Sciatic nerve (tissue), 2 donors: ENCODE measurements around the gene BCKDHA. TPM values are rescaled to one million over a fixed set of nuclear protein-coding genes. Genes with fewer than 3 reads are reported as not detected.
"Not testable (repeated sequence)": the region's sequence is repeated elsewhere in the genome, so short reads cannot be mapped to it uniquely, and the experiment has no call there.

Experiments used
- ATAC-seq: fragments of 200-7000 bp; cut with Tn5 transposase; one replicate; pipeline ENCODE4 v1.9.1; 2020; ENCODE audit warnings: mild to moderate bottlenecking, moderate library complexity
- DNase-seq: peaks from one replicate; pipeline ENCODE4 v3.0.0-alpha.2; 2020; ENCODE audit warnings: low spot score
- intact Hi-C: fragments of 100-400 bp; cut with DNase I; formaldehyde crosslinking; loops from one replicate; pipeline ENCODE4 v1.14.2; 2022
- total RNA-seq: library from RNA; stranded (reverse); fragmentation: NEBNext Ultra II Directional; extraction: Animal tissue kit (Norgen Biotek cat#: 25700); gene quantifications from one replicate; pipeline ENCODE4 v1.2.1, GENCODE V29; 2021
- donor health status: DM: no; HTN: no; CAD: no.
- donor health status: DM: no; HTN: no; CAD: no.

Gene BCKDHA
- total RNA-seq, 1 donor from 2014 or later, result 24.2 TPM

- DNase-seq, result no peak
- intact Hi-C loops, result no loop called here
- ATAC-seq, result no peak
Observed at GRCh38 chr19:41436674-41436951, 39.0 kb downstream of the BCKDHA start.

- DNase-seq (peak; percentile 48), ATAC-seq (no peak)
- intact Hi-C loops, result no loop called here
Observed at GRCh38 chr19:41437944-41438574, 40.4 kb downstream of the BCKDHA start.

GRCh38 chr19:41439441-41440222, 42.0 kb downstream of the BCKDHA start, which contains the start of gene DMAC2:
DMAC2 (minus strand) TSS chr19:41439912; CDS start chr19:41439899, 13 bp downstream.
- DNase-seq, result peak; percentile 98
- intact Hi-C loops, result no loop called here
- ATAC-seq, result peak; percentile 99

GRCh38 chr19:41441321-41441945, 43.8 kb downstream of the BCKDHA start:
- intact Hi-C loops, result no loop called here
- DNase-seq (peak; percentile 45), ATAC-seq (no peak)

- ATAC-seq (no peak), DNase-seq (peak; percentile 45)
- intact Hi-C loops, result no loop called here
Observed at GRCh38 chr19:41442473-41443355, 45.1 kb downstream of the BCKDHA start, which contains the start of gene ERICH4. ERICH4 (plus strand) TSS chr19:41443156; CDS start chr19:41443170, 14 bp downstream.

GRCh38 chr19:41443813-41444455, 46.3 kb downstream of the BCKDHA start:
- intact Hi-C loops, result no loop called here
- DNase-seq (peak; percentile 49), ATAC-seq (no peak)

GRCh38 chr19:41445575-41445974, 48.0 kb downstream of the BCKDHA start:
- intact Hi-C loops, result no loop called here
- ATAC-seq (no peak), DNase-seq (peak; percentile 46)

GRCh38 chr19:41447732-41448332, 50.2 kb downstream of the BCKDHA start:
- intact Hi-C loops, result no loop called here
- no peak for ATAC-seq
- DNase-seq, result no peak

- ATAC-seq, result peak; percentile 97
- intact Hi-C loops, result no loop called here
- peak; percentile 87 for DNase-seq
Observed at GRCh38 chr19:41449079-41449864, 51.7 kb downstream of the BCKDHA start.

- ATAC-seq (no peak), DNase-seq (no peak)
- intact Hi-C loops, result no loop called here
Observed at GRCh38 chr19:41449865-41450178, 52.2 kb downstream of the BCKDHA start.

GRCh38 chr19:41452584-41453275, 55.1 kb downstream of the BCKDHA start:
- intact Hi-C loops, result no loop called here
- ATAC-seq (no peak), DNase-seq (no peak)

GRCh38 chr19:41455936-41456335, 58.3 kb downstream of the BCKDHA start:
- ATAC-seq (no peak), DNase-seq (no peak)
- intact Hi-C loops, result no loop called here

GRCh38 chr19:41456342-41456918, 58.8 kb downstream of the BCKDHA start:
- intact Hi-C loops, result no loop called here
- ATAC-seq, result peak; percentile 86
- DNase-seq, result no peak

GRCh38 chr19:41457241-41457640, 59.6 kb downstream of the BCKDHA start:
- ATAC-seq (no peak), DNase-seq (no peak)
- intact Hi-C loops, result no loop called here

- DNase-seq, result no peak
- no peak for ATAC-seq
- intact Hi-C loops, result no loop called here
Observed at GRCh38 chr19:41462497-41462896, 64.9 kb downstream of the BCKDHA start.

- intact Hi-C loops, ATAC-seq: not testable (repeated sequence)
- DNase-seq, result peak; percentile 54
Observed at GRCh38 chr19:41463257-41464256, 65.9 kb downstream of the BCKDHA start.
